Stromal cell of bone marrow (primary cell): Measurements from ENCODE around the gene ERBB4.
"Not testable (repeated sequence)": the region's sequence is repeated elsewhere in the genome, so short reads cannot be mapped to it uniquely, and the experiment has no call there.

Source experiments
- DNase-seq: peaks from one replicate; pipeline ENCODE4 v3.0.0-alpha.2; 2012; ENCODE audit warnings: low read depth

Gene ERBB4

GRCh38 chr2:212528106-212528856, 10.3 kb downstream of the ERBB4 start:
- no peak for DNase-seq

GRCh38 chr2:212526059-212526458, 12.5 kb downstream of the ERBB4 start:
- DNase-seq, result no peak

GRCh38 chr2:212523756-212524155, 14.8 kb downstream of the ERBB4 start:
- DNase-seq, result no peak

GRCh38 chr2:212520340-212520739, 18.3 kb downstream of the ERBB4 start:
- no peak for DNase-seq

- no peak for DNase-seq
Observed at GRCh38 chr2:212517693-212518092, 20.9 kb downstream of the ERBB4 start.

- DNase-seq, result no peak
Observed at GRCh38 chr2:212505586-212505985, 33.0 kb downstream of the ERBB4 start.

- no peak for DNase-seq
Observed at GRCh38 chr2:212495046-212495445, 43.6 kb downstream of the ERBB4 start.

- no peak for DNase-seq
Observed at GRCh38 chr2:212494418-212495020, 44.1 kb downstream of the ERBB4 start.

- no peak for DNase-seq
Observed at GRCh38 chr2:212489719-212490346, 48.8 kb downstream of the ERBB4 start.

GRCh38 chr2:212488611-212489010, 50.0 kb downstream of the ERBB4 start:
- DNase-seq, result no peak

- no peak for DNase-seq
Observed at GRCh38 chr2:212484563-212485080, 54.0 kb downstream of the ERBB4 start.

GRCh38 chr2:212480447-212480846, 58.2 kb downstream of the ERBB4 start:
- DNase-seq, result no peak

- no peak for DNase-seq
Observed at GRCh38 chr2:212477571-212477970, 61.0 kb downstream of the ERBB4 start.

GRCh38 chr2:212473211-212473610, 65.4 kb downstream of the ERBB4 start:
- no peak for DNase-seq

- not testable (repeated sequence) for DNase-seq
Observed at GRCh38 chr2:212467551-212467950, 71.1 kb downstream of the ERBB4 start.

GRCh38 chr2:212465456-212465855, 73.1 kb downstream of the ERBB4 start:
- DNase-seq, result no peak

GRCh38 chr2:212461708-212462107, 76.9 kb downstream of the ERBB4 start:
- not testable (repeated sequence) for DNase-seq

GRCh38 chr2:212454149-212454548, 84.5 kb downstream of the ERBB4 start:
- no peak for DNase-seq

GRCh38 chr2:212451786-212452231, 86.8 kb downstream of the ERBB4 start:
- no peak for DNase-seq

- no peak for DNase-seq
Observed at GRCh38 chr2:212448698-212449097, 89.9 kb downstream of the ERBB4 start.

- DNase-seq, result no peak
Observed at GRCh38 chr2:212441821-212442220, 96.8 kb downstream of the ERBB4 start.

- DNase-seq, result no peak
Observed at GRCh38 chr2:212441141-212441540, 97.5 kb downstream of the ERBB4 start.
